Body of pancreas (tissue), 4 donors: Measurements from ENCODE around the gene ZFX. TPM values are rescaled to one million over a fixed set of nuclear protein-coding genes. Genes with fewer than 3 reads are reported as not detected.

Experiments used
- ATAC-seq: fragments of 150-250 bp; one replicate; pipeline ENCODE4 v1.9.1; 2016
- DNase-seq, 4 donors: peaks; one replicate each; pipeline ENCODE4 v3.0.0-alpha.2; 2019
- H3K27ac ChIP-seq, 4 donors: fragments of 200-600 bp; sonication (generic); 1 replicate in 3 of 4; 2 replicates in 1 of 4; pipeline versions ENCODE4 v1.5.1 to v1.6.1; 2016 to 2019; ENCODE audit warnings: mild to moderate bottlenecking in 1 of 4, mixed read lengths in 1 of 4, moderate library complexity in 1 of 4
- H3K27me3 ChIP-seq, 2 donors: fragments of 200-600 bp; sonication (generic); one replicate each; pipeline ENCODE4 v1.6.0; 2016; ENCODE audit warnings: mild to moderate bottlenecking in 1 of 2
- H3K36me3 ChIP-seq, 2 donors: fragments of 200-600 bp; sonication (generic); replicated peaks in 1 of 2; 2 replicates each; pipeline ENCODE4 v1.5.1; 2016; ENCODE audit warnings: low read depth in 2 of 2; ENCODE audit not compliant: insufficient read depth in 1 of 2
- H3K4me1 ChIP-seq: fragments of 200-600 bp; sonication (generic); one replicate; pipeline ENCODE4 v1.6.0; 2016
- H3K4me3 ChIP-seq, 2 donors: fragments of 200-600 bp; sonication (generic); 1 replicate in 1 of 2; 2 replicates in 1 of 2; pipeline ENCODE4 v1.5.1; 2016 to 2019
- H3K9me3 ChIP-seq, 3 donors: fragments of 200-600 bp; sonication (generic); 1 replicate in 2 of 3; 2 replicates in 1 of 3; pipeline ENCODE4 v1.5.1; 2016
- POLR2A ChIP-seq, 3 donors: fragments of 450-650 bp; IDR thresholded peaks; one replicate each; pipeline ENCODE4 v1.6.1; 2016; ENCODE audit warnings: antibody characterized with exemption in 3 of 3, mild to moderate bottlenecking in 2 of 3
- WGBS, 2 donors: methylation state at CpG; one replicate each; pipeline ENCODE4 v1.1.5; 2017; 5-methylcytosine and 5-hydroxymethylcytosine counted together
- intact Hi-C: fragments of 100-400 bp; cut with DNase I; formaldehyde crosslinking; loops from one replicate; pipeline ENCODE4 v1.15.1; 2023
- total RNA-seq, 2 donors: library from RNA; depleted of rRNA; stranded (reverse); fragments of >200 nt; gene quantifications; one replicate each; pipeline ENCODE4 v1.1.0, GENCODE V29; 2016
- TF ChIP-seq, protein P1 (sequence below), 7 experiments: fragments of 450-650 bp in 4 of 7; fragments of 200-600 bp in 3 of 7; sonication (generic) in 3 of 7; IDR thresholded peaks; one replicate each; pipeline ENCODE4 v1.5.1; 2016 to 2019; ENCODE audit warnings: antibody characterized with exemption in 7 of 7

Gene ZFX
- total RNA-seq, 2 donors from 2014 or later, result 23.4 to 28.3 TPM

DNA sequence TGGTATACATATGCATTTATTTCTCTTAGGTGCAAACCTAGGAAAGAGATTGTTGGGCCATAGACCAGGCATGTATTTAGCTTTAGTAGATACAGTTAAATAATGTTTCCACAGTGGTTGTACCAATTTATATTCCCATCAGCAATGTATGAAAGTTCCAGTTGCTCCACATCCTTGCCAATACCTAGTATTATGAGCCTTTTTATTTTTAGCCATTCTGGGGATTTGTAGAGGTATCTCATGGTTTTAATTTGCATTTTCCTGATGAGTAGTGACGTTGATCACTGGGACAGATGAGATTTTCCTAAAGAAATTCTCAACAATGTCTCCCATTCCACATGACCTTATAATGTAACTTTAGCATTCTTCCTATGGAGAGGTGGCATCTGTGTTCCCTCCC is 107.5 kb downstream of the ZFX start:
- TF ChIP-seq, protein P1, sequence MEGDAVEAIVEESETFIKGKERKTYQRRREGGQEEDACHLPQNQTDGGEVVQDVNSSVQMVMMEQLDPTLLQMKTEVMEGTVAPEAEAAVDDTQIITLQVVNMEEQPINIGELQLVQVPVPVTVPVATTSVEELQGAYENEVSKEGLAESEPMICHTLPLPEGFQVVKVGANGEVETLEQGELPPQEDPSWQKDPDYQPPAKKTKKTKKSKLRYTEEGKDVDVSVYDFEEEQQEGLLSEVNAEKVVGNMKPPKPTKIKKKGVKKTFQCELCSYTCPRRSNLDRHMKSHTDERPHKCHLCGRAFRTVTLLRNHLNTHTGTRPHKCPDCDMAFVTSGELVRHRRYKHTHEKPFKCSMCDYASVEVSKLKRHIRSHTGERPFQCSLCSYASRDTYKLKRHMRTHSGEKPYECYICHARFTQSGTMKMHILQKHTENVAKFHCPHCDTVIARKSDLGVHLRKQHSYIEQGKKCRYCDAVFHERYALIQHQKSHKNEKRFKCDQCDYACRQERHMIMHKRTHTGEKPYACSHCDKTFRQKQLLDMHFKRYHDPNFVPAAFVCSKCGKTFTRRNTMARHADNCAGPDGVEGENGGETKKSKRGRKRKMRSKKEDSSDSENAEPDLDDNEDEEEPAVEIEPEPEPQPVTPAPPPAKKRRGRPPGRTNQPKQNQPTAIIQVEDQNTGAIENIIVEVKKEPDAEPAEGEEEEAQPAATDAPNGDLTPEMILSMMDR (IDR thresholded peaks at IDR 0.05), result no peak
- no peak for TF ChIP-seq POLR2A (IDR thresholded peaks at IDR 0.05)
- WGBS, 2 donors, result 88% methylated on average over 1 of the region's 1 CpG; no CpG with 5 or more reads in 1 of the 2 donors
- Histone ChIP-seq H3K9me3 (no peaks in the 10 kb centered on the region), H3K4me1 (peaks cover 11% of the 10 kb centered on the region), H3K4me3 (no peak overlapping the region), H3K36me3 (no peaks in the 10 kb centered on the region), H3K27ac (no peak overlapping the region), H3K27me3 (no peaks in the 10 kb centered on the region)
- ATAC-seq (no peak), DNase-seq (no peak)
- intact Hi-C loops, result no loop called here

DNA sequence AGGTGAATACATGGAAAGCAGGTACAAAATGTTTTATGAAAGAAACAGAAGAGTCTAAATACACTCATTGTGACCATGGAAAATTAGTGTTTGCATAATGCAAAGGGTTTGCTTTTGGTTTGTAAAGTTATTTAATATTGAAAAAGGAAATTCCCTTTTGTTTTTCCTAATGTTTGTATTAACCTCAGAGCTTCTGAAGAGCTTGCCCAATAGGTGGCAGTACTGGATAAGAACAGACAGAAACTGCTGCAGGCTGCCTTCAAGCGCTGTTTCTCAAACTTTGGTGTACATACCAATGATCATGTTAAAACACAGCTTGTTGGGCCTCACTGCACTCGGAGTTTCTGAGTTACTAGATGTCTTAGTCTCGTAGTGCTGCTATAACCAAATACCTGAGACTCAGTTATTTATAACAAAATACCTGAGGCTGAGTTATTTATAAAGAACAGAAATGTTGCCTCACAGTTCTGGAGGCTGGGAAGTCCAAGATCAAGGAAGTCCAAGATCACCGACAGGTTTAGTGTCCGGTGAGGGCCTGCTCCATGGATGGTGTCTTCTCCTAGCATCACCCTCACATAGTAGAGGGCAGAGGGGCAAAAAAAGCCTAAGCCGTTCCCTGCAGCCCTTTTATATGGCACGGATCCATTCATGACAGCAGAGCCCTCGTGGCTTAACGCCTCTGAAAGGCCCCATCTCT is 110.2 kb downstream of the ZFX start:
- intact Hi-C loops, result no loop called here
- 56 to 60% methylated on average over 3 to 6 of the region's 9 CpGs for WGBS, 2 donors
- TF ChIP-seq, protein P1 (IDR thresholded peaks at IDR 0.05), result peak in 6 of 7 experiments; percentile 31 to 61 (median 44)
- no peak for TF ChIP-seq POLR2A (IDR thresholded peaks at IDR 0.05)
- Histone ChIP-seq H3K9me3 (no peaks in the 10 kb centered on the region), H3K36me3 (no peaks in the 10 kb centered on the region), H3K27me3 (no peaks in the 10 kb centered on the region), H3K4me3 (no peak overlapping the region), H3K27ac (no peak overlapping the region), H3K4me1 (peaks cover 11% of the 10 kb centered on the region)
- peak; percentile 40 to 70 (median 55) for DNase-seq
- ATAC-seq, result peak; percentile 71

DNA sequence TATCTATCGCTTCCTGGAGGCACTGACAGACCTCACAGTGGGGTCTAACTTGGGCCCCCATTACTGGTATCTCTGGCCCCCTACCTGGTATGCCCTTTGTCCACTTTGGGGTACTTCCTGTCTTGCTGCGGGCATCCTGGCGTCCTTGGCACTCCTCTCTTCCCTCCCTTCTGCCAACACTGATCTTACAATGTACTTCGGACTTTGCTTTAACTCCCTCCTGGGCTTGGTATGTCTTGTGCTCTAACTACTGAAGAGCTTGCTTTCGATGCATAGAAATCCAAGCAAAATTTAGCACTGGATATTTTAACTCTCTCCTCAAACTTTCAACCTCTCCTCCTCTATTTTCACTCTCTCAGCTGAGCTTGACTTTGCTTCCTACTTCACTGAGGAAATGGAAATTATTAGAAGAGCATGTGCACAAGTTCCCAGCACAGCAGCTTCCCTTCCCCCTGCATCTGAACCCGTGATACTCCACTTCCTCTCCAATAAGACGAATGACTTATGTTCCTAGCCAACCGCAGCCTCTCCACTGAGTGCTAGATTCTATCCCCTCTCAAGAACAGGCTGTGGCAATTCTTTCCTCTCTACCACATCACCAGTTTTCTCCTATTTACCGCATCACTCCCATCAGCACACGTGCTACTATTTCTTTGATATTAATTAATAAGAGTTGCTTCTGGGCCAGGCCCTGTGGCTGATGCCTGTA is 111.5 kb downstream of the ZFX start:
- H3K4me1 ChIP-seq, result peaks cover 11% of the 10 kb centered on the region
- H3K9me3 ChIP-seq, result no peaks in the 10 kb centered on the region
- 23 to 30% methylated on average over 10 of the region's 10 CpGs for WGBS, 2 donors
- H3K4me3 ChIP-seq, result no peak overlapping the region
- ATAC-seq, result peak; percentile 60
- H3K27me3 ChIP-seq, result no peaks in the 10 kb centered on the region
- TF ChIP-seq POLR2A (IDR thresholded peaks at IDR 0.05), result peak in 1 of 3 donors; percentile 31
- TF ChIP-seq, protein P1 (IDR thresholded peaks at IDR 0.05), result no peak
- peak in 3 of 4 donors; percentile 44 to 64 (median 57) for DNase-seq
- intact Hi-C loops, result no loop called here
- no peaks in the 10 kb centered on the region for H3K36me3 ChIP-seq
- H3K27ac ChIP-seq, result peak overlapping the region in 3 of 4 donors; percentile 25 to 47 (median 25)

DNA sequence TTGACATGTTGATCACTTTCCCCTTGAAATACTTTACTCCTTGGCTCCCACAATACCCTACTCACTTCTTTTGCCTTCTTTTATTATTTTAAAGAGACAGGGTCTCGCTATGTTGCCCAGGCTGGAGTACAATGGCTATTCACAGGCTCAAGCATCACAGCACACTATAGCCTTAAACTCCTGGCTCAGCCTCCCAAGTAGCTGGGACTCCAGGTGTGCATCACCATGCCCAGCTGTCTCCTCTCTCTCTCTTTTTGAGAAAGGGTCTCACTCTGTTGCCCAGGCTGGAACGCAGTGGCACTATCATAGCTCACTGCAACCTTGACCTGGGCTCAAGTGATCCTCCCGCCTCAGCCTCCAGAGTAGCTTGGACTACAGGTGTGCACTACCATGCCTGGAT is 112.8 kb downstream of the ZFX start:
- 97 to 100% methylated on average over 2 to 3 of the region's 3 CpGs for WGBS, 2 donors
- no peak overlapping the region for H3K4me3 ChIP-seq

More for the DNA sequence above, 112.8 kb downstream of the ZFX start:
- ATAC-seq, result no peak
- no peak overlapping the region for H3K27ac ChIP-seq
- intact Hi-C loops, result no loop called here
- H3K9me3 ChIP-seq, result no peaks in the 10 kb centered on the region
- peaks cover 11% of the 10 kb centered on the region for H3K4me1 ChIP-seq
- TF ChIP-seq POLR2A (IDR thresholded peaks at IDR 0.05), result no peak
- TF ChIP-seq, protein P1 (IDR thresholded peaks at IDR 0.05), result no peak
- no peaks in the 10 kb centered on the region for H3K36me3 ChIP-seq
- H3K27me3 ChIP-seq, result no peaks in the 10 kb centered on the region
- DNase-seq, result no peak
